Fibroblast of lung (primary cell): Measurements from ENCODE around the gene SNRNP35. TPM values are rescaled to one million over a fixed set of nuclear protein-coding genes. Genes with fewer than 3 reads are reported as not detected.
A peak's percentile ranks its signal among the peaks of the same experiment; 100 is the strongest.
"Not testable (repeated sequence)": the region's sequence is repeated elsewhere in the genome, so short reads cannot be mapped to it uniquely, and the experiment has no call there.

Experiments
- DNase-seq, 2 donors: peaks; one replicate each; pipeline versions ENCODE4 v3.0.0 to v3.0.0-alpha.2; 2010; ENCODE audit warnings: low read depth in 2 of 2
- H2AFZ ChIP-seq: 2 replicates; pipeline ENCODE4 v1.5.1; 2012; ENCODE audit warnings: low read length, control low read depth, inconsistent platforms
- H3K27ac ChIP-seq: 2 replicates; pipeline ENCODE4 v1.5.1; 2011; ENCODE audit warnings: low read length, control low read depth; ENCODE audit not compliant: insufficient read depth
- H3K27me3 ChIP-seq: 2 replicates; pipeline ENCODE4 v1.5.1; 2011; ENCODE audit warnings: mild to moderate bottlenecking, low read length; ENCODE audit not compliant: control insufficient read depth, insufficient read depth
- H3K36me3 ChIP-seq: 2 replicates; pipeline ENCODE4 v1.5.1; 2011; ENCODE audit warnings: low read length; ENCODE audit not compliant: control insufficient read depth, insufficient read depth
- H3K4me1 ChIP-seq: 2 replicates; pipeline ENCODE4 v1.5.1; 2011; ENCODE audit warnings: low read length; ENCODE audit not compliant: control insufficient read depth, insufficient read depth; ENCODE audit errors: extremely low read depth
- H3K4me2 ChIP-seq: 2 replicates; pipeline ENCODE4 v1.5.1; 2011; ENCODE audit warnings: low read length, control low read depth; ENCODE audit not compliant: insufficient read depth; ENCODE audit errors: extremely low read depth
- H3K4me3 ChIP-seq, 4 experiments: fragments of 200-600 bp in 1 of 4; sonication (generic) in 1 of 4; replicated peaks in 1 of 4; 2 replicates each; pipeline ENCODE4 v1.5.1; 2011 to 2016; ENCODE audit warnings: low read length in 4 of 4, low read depth in 3 of 4, mild to moderate bottlenecking in 3 of 4, control low read depth in 2 of 4, inconsistent platforms in 1 of 4, mixed read lengths in 1 of 4; ENCODE audit not compliant: insufficient read depth in 1 of 4; ENCODE audit errors: control extremely low read depth in 1 of 4
- H3K79me2 ChIP-seq: 2 replicates; pipeline ENCODE4 v1.5.1; 2012; ENCODE audit warnings: mild to moderate bottlenecking, low read length, inconsistent platforms; ENCODE audit not compliant: control insufficient read depth, insufficient read depth
- H3K9ac ChIP-seq: 2 replicates; pipeline ENCODE4 v1.5.1; 2011; ENCODE audit warnings: mild to moderate bottlenecking, low read length, control low read depth; ENCODE audit not compliant: insufficient read depth
- H3K9me3 ChIP-seq: 2 replicates; pipeline ENCODE4 v1.5.1; 2012; ENCODE audit warnings: low read depth, low read length; ENCODE audit not compliant: control insufficient read depth, insufficient read depth
- H4K20me1 ChIP-seq: 2 replicates; pipeline ENCODE4 v1.5.1; 2011; ENCODE audit warnings: low read length; ENCODE audit not compliant: control insufficient read depth, insufficient read depth; ENCODE audit errors: extremely low read depth
- EZH2 ChIP-seq: IDR thresholded peaks from 2 replicates; pipeline ENCODE4 v1.5.1; 2012; ENCODE audit warnings: low read length, control low read depth, mild to moderate bottlenecking; ENCODE audit errors: missing control alignments
- polyA minus RNA-seq: library from RNA; depleted of rRNA, polyadenylated mRNA; stranded (reverse); fragments of >200 nt; gene quantifications from 2 replicates; pipeline ENCODE4 v1.2.3, GENCODE V29; 2011; ENCODE audit warnings: low replicate concordance
- polyA plus RNA-seq, 2 donors: library from polyadenylated mRNA; depleted of rRNA in 1 of 2; stranded (reverse) in 1 of 2; unstranded in 1 of 2; fragments of >200 nt; gene quantifications; 2 replicates each; pipeline ENCODE4 v1.2.1, GENCODE V29; 2011 to 2012; ENCODE audit warnings: missing spikeins in 1 of 2
- total RNA-seq: library from RNA; depleted of rRNA; stranded (reverse); fragments of >200 nt; gene quantifications from 2 replicates; pipeline ENCODE4 v1.2.1, GENCODE V29; 2014
- TF ChIP-seq, protein P1 (sequence below), 2 donors: IDR thresholded peaks in 1 of 2; conservative IDR thresholded peaks in 1 of 2; 1 replicate in 1 of 2; 2 replicates in 1 of 2; pipeline ENCODE4 v1.5.1; 2011 to 2012; ENCODE audit warnings: low read length in 2 of 2, control low read depth in 1 of 2, inconsistent platforms in 1 of 2, low read depth in 1 of 2, mild to moderate bottlenecking in 1 of 2

Gene SNRNP35
- total RNA-seq (18.5 and 20.8 TPM in 2 replicates), polyA plus RNA-seq (16.1 and 21.5 TPM in 2 replicates), polyA minus RNA-seq (5.2 and 10.7 TPM in 2 replicates)
- polyA plus RNA-seq (2012), result 22.6 and 29.2 TPM in 2 replicates

DNA sequence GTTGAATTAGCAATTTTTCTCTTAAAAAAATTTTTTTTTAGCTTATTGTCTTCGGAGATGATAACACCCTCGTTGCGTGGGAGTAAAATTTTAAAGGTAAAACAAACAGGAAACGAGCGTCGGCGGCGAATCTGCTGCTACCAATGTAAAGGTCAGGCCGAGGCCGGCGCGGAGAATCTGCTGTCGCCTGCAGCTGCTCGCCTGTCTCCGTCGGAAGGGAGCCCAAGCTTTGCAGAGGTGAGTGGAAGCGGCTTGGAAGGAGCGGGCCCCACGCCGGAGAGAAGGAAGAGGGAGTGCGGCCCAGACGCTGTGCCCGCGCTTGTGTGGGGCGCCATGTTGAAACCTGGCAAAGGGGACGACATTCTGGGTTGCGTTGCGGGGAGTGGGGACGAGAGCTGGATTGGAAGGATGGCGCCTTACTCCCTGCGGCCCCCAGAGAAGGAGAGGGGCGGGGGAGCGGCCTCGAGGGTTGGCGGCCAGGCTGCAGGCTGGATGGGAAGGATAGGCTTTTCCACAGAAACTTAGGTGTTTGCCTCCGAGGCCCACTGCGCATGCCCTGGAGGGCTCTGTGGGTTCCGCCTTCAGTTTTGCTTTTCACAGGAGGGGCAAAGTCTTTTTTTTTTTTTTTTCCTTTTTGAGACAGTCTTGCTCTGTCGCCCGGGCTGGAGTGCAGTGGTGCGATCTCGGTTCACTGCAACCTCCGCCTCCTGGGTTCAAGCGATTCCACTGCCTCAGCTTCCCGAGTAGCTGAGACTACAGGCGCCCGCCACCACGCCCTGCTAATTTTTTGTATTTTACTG lies at the start of gene SNRNP35:
Gene SNRNP35, plus strand, starts transcription at position 160 of the 800 bp plus-strand sequence. CDS start 7,402 bp downstream, outside the sequence.
- no peak for TF ChIP-seq EZH2
- TF ChIP-seq, protein P1, sequence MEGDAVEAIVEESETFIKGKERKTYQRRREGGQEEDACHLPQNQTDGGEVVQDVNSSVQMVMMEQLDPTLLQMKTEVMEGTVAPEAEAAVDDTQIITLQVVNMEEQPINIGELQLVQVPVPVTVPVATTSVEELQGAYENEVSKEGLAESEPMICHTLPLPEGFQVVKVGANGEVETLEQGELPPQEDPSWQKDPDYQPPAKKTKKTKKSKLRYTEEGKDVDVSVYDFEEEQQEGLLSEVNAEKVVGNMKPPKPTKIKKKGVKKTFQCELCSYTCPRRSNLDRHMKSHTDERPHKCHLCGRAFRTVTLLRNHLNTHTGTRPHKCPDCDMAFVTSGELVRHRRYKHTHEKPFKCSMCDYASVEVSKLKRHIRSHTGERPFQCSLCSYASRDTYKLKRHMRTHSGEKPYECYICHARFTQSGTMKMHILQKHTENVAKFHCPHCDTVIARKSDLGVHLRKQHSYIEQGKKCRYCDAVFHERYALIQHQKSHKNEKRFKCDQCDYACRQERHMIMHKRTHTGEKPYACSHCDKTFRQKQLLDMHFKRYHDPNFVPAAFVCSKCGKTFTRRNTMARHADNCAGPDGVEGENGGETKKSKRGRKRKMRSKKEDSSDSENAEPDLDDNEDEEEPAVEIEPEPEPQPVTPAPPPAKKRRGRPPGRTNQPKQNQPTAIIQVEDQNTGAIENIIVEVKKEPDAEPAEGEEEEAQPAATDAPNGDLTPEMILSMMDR (conservative IDR thresholded peaks at IDR 0.05 in 1 of 2, IDR thresholded peaks at IDR 0.05 in 1 of 2; ENCODE audit: low read depth in 1 of 2, low read length in 2 of 2), result no peak
- peak; percentile 79 to 88 for DNase-seq
- peaks cover 20% of the 10 kb centered on the region for H3K79me2 ChIP-seq

GRCh38 chr12:123408619-123409018 lies 49.3 kb upstream of the SNRNP35 start:
- not testable (repeated sequence) for H3K9me3 ChIP-seq, H3K79me2 ChIP-seq, H3K4me3 ChIP-seq, H2AFZ ChIP-seq, H3K9ac ChIP-seq, H3K4me2 ChIP-seq, H4K20me1 ChIP-seq, DNase-seq, H3K4me1 ChIP-seq, H3K27me3 ChIP-seq, H3K27ac ChIP-seq
- H3K36me3 ChIP-seq, result peaks cover 10% of the 10 kb centered on the region

More for the DNA sequence above, at the start of gene SNRNP35:
- Histone ChIP-seq H3K36me3 (no peaks in the 10 kb centered on the region), H3K4me2 (peak within 1 kb of the TSS; percentile 90), H3K9ac (peak within 1 kb of the TSS; percentile 97), H3K9me3 (no peaks in the 10 kb centered on the region), H3K27ac (peak within 1 kb of the TSS; percentile 93), H2AFZ (peak within 1 kb of the TSS; percentile 64), H3K27me3 (no peaks in the 10 kb centered on the region), H3K4me1 (peaks cover 2% of the 10 kb centered on the region), H4K20me1 (no peaks in the 10 kb centered on the region), H3K4me3 (peak within 1 kb of the TSS; percentile 55 to 94 (median 77))

DNA sequence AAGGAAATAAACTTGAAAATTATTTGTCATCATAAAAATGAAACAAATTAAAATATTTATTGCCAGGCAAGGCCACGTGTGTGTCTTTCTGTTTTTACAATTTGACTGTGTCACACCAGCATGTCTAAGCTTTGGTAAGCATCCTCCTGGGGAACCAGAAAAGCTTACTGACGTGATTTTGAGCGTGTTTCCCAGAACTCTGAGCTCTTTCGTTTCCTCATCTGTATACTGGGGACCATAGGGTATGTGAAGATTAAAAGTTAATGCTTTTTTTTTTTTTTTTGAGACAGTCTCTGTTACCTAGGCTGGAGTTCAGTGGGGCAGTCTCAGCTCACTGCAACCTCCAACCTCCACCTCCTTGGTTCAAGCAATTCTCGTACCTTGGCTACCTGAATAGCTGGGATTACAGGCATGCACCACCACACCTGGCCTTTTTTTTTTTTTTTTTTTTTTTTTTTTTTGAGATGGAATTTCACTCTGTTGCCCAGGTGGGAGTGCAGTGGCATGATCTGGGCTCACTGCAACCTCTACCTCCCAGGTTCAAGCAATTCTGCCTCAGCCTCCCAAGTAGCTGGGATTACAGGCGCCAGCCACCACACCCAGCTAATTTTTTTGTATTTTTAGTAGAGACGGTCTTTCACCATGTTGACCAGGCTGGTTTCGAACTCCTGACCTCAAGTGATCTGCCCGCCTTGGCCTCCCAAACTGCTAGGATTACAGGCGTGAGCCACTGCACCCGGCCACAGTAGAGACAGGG lies 48.5 kb upstream of the SNRNP35 start:
- H3K27me3 ChIP-seq, H3K9ac ChIP-seq, H3K9me3 ChIP-seq, H3K4me1 ChIP-seq, H4K20me1 ChIP-seq, H2AFZ ChIP-seq, H3K4me2 ChIP-seq, H3K27ac ChIP-seq, H3K79me2 ChIP-seq, H3K4me3 ChIP-seq, H3K36me3 ChIP-seq, DNase-seq: not testable (repeated sequence)
